GM12878 (cell line): ENCODE measurements around the gene BMP8B. TPM values are rescaled to one million over a fixed set of nuclear protein-coding genes. Genes with fewer than 3 reads are reported as not detected.

ENCODE experiments used
- ATAC-seq: fragments of 200-7000 bp; cut with Tn5 transposase; 3 replicates; pipeline ENCODE4 v1.9.1; 2020; ENCODE audit warnings: mild to moderate bottlenecking, moderate library complexity
- BruUV-seq: library from RNA; stranded (reverse); fragments of 400-500 nt; replicated peaks from 2 replicates; lab custom pipeline; 2021; lab: Mats Ljungman, UMichigan
- CTCF ChIA-PET: fragments of 300-600 bp; sonication (Branson Sonifier 250); formaldehyde crosslinking; extraction: SDS; loops from one replicate; lab custom pipeline; 2021; ENCODE audit warnings: inconsistent platforms; lab: Yijun Ruan, JAX
- POLR2A ChIA-PET: fragments of 350-600 bp; formaldehyde crosslinking; extraction: SDS; loops from one replicate; lab custom pipeline; 2021; ENCODE audit warnings: inconsistent platforms; lab: Charles Lee
- RAD21 ChIA-PET: fragments of 300-600 bp; sonication (Branson Sonifier 250); formaldehyde crosslinking; loops from one replicate; lab custom pipeline; 2023; ENCODE audit warnings: antibody characterized with exemption; ENCODE audit not compliant: unreplicated experiment; lab: Charles Lee
- SMC1A ChIA-PET: fragments of 300-600 bp; sonication (Branson Sonifier 250); formaldehyde crosslinking; loops from one replicate; lab custom pipeline; 2023; ENCODE audit not compliant: unreplicated experiment, uncharacterized antibody; lab: Charles Lee
- DNase-seq: peaks from one replicate; pipeline ENCODE4 v3.0.0-alpha.2; 2011; ENCODE audit warnings: low read depth, low spot score
- FAIRE-seq: peaks from 3 replicates; lab custom pipeline; 2011; peaks lifted over from hg19 to GRCh38; lab: Jason Lieb, UNC
- H2AFZ ChIP-seq: 2 replicates; pipeline ENCODE4 v1.6.0; 2011; ENCODE audit warnings: low read depth, low read length, control low read depth; ENCODE audit not compliant: control insufficient read depth
- H3K27ac ChIP-seq: 2 replicates; pipeline ENCODE4 v1.5.1; 2011; ENCODE audit warnings: control low read depth; ENCODE audit not compliant: control insufficient read depth, insufficient read depth
- H3K27me3 ChIP-seq, 2 experiments: replicated peaks in 1 of 2; 2 replicates each; pipeline versions ENCODE4 v1.6.0 to v1.6.1; 2011; ENCODE audit warnings: low read length in 1 of 2; ENCODE audit not compliant: control insufficient read depth in 2 of 2, insufficient read depth in 2 of 2
- H3K36me3 ChIP-seq, 2 experiments: 2 replicates each; pipeline ENCODE4 v1.5.1; 2011; ENCODE audit warnings: low read length in 1 of 2; ENCODE audit not compliant: control insufficient read depth in 2 of 2, insufficient read depth in 2 of 2
- H3K4me1 ChIP-seq: 2 replicates; pipeline ENCODE4 v1.6.1; 2011; ENCODE audit warnings: mild to moderate bottlenecking, low read length, moderate library complexity, mixed read lengths; ENCODE audit not compliant: control insufficient read depth, insufficient read depth
- H3K4me2 ChIP-seq: 2 replicates; pipeline ENCODE4 v1.6.0; 2011; ENCODE audit warnings: control low read depth; ENCODE audit not compliant: control insufficient read depth, insufficient read depth
- H3K4me3 ChIP-seq: fragments of 200-600 bp; sonication (generic); 2 replicates; pipeline ENCODE4 v1.5.1; 2016
- H3K79me2 ChIP-seq: 2 replicates; pipeline ENCODE4 v1.6.0; 2011; ENCODE audit warnings: low read length; ENCODE audit not compliant: control insufficient read depth, insufficient read depth
- H3K9ac ChIP-seq: 2 replicates; pipeline ENCODE4 v1.8.0; 2011; ENCODE audit warnings: low read length, control low read depth, mixed read lengths; ENCODE audit not compliant: control insufficient read depth, insufficient read depth
- H3K9me3 ChIP-seq: replicated peaks from 3 replicates; pipeline ENCODE4 v1.5.1; 2011; ENCODE audit warnings: mild to moderate bottlenecking, low read length; ENCODE audit not compliant: control insufficient read depth, insufficient read depth
- H4K20me1 ChIP-seq: 2 replicates; pipeline ENCODE4 v1.6.0; 2011; ENCODE audit not compliant: control insufficient read depth, insufficient read depth
- FOXK2 ChIP-seq: fragments of 450-650 bp; IDR thresholded peaks from 2 replicates; pipeline ENCODE4 v1.6.1; 2017; ENCODE audit warnings: mild to moderate bottlenecking, moderate library complexity
- GABPA ChIP-seq: IDR thresholded peaks from 2 replicates; pipeline ENCODE4 v1.6.1; 2014; ENCODE audit warnings: antibody characterized with exemption, low read depth, mild to moderate bottlenecking, inconsistent platforms
- SP1 ChIP-seq: IDR thresholded peaks from one replicate; pipeline ENCODE4 v1.6.1; 2011; ENCODE audit warnings: low read depth, low read length
- TBL1XR1 ChIP-seq: IDR thresholded peaks from 2 replicates; pipeline ENCODE4 v1.6.1; 2012; ENCODE audit warnings: low read depth, low read length, improper control_type of control experiment
- TCF3 ChIP-seq: IDR thresholded peaks from 2 replicates; pipeline ENCODE4 v1.6.1; 2012; ENCODE audit warnings: low read depth, mild to moderate bottlenecking, low read length, borderline replicate concordance; ENCODE audit not compliant: insufficient read depth
- ZNF217 ChIP-seq: fragments of 450-650 bp; IDR thresholded peaks from 2 replicates; pipeline ENCODE4 v1.6.1; 2017; ENCODE audit warnings: antibody characterized with exemption, mild to moderate bottlenecking
- WGBS: methylation state at CpG from one replicate; pipeline ENCODE4 v1.1.6; 2016; ENCODE audit warnings: low lambda C conversion rate; ENCODE audit not compliant: insufficient replicate concordance, insufficient coverage; ENCODE audit errors: missing lambda C conversion rate; 5-methylcytosine and 5-hydroxymethylcytosine counted together
- in situ Hi-C: fragments of 300-500 bp; cut with MboI; formaldehyde crosslinking; loops from 9 replicates; pipeline ENCODE4 v1.14.3; 2018; ENCODE audit warnings: mixed read lengths
- intact Hi-C: fragments of 100-400 bp; cut with micrococcal nuclease; formaldehyde crosslinking; loops from one replicate; pipeline ENCODE4 v1.14.2; 2022; ENCODE audit not compliant: unreplicated experiment
- polyA plus RNA-seq, 11 experiments: library from polyadenylated mRNA; depleted of rRNA in 4 of 11; unstranded in 6 of 11; stranded (reverse) in 5 of 11; fragments of >200 nt; fragmentation: Nextera tagmentation in 4 of 11; fragmentation: Illumina TruSeq in 1 of 11; extraction: Ambion mirVana in 4 of 11; extraction: Trizol in 1 of 11; gene quantifications; 1 replicate in 1 of 11; 2 replicates in 10 of 11; pipeline versions ENCODE4 v1.2.1 to v1.2.3, GENCODE V29; 2011 to 2016; ENCODE audit warnings: inconsistent platforms in 2 of 11, missing spikeins in 2 of 11, low read depth in 1 of 11
- total RNA-seq, 4 experiments: library from RNA; depleted of rRNA in 3 of 4; stranded (reverse); fragments of >200 nt in 3 of 4; fragmentation: Illumina TruSeq in 1 of 4; extraction: Trizol in 1 of 4; gene quantifications; 2 replicates each; pipeline versions ENCODE4 v1.2.1 to v1.2.3, GENCODE V29; 2013 to 2021
- TF ChIP-seq, protein P1 (sequence below): fragments of 450-650 bp; IDR thresholded peaks from 2 replicates; pipeline ENCODE4 v1.6.1; 2018; ENCODE audit warnings: borderline replicate concordance, mild to moderate bottlenecking; ENCODE audit not compliant: partially characterized antibody
- TF ChIP-seq, protein P2 (sequence below): IDR thresholded peaks from 2 replicates; pipeline ENCODE4 v1.6.1; 2012; ENCODE audit warnings: mild to moderate bottlenecking, low read depth, low read length

BMP8B gene
- total and polyA plus RNA-seq, 10 of the 15 experiments (the other 5 are each of a cell fraction or from before 2014, with no cell fraction given): 0.09 to 1.2 (median 0.52) TPM

DNA sequence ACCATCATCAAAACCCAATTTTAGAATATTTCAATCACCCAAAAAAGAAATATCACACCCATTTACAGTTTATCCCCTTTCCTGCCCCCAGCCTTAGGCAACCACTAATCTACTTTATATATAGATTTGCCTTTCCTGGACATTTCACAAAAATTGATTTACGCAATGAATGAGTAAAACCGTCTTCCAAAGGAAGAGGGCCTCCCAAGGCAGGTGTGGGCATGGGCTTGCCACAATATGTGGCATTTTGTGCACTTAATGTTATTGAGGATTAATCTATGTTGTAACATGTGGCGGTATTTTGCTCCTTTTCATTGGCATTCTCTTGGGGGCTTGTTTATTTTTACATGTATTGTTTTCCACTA lies 11.8 kb upstream of the BMP8B start:
- Histone ChIP-seq H4K20me1 (no peaks in the 10 kb centered on the region), H3K27me3 (no peaks in the 10 kb centered on the region), H3K4me1 (peaks cover 6% of the 10 kb centered on the region), H3K9me3 (no peaks in the 10 kb centered on the region), H3K27ac (no peak overlapping the region), H2AFZ (no peak overlapping the region), H3K36me3 (no peaks in the 10 kb centered on the region), H3K9ac (no peak overlapping the region)
- POLR2A ChIA-PET: no interaction called here
- TF ChIP-seq GABPA (no peak), SP1 (no peak), TBL1XR1 (no peak), ZNF217 (no peak), FOXK2 (no peak), TCF3 (no peak)
- TF ChIP-seq, protein P1, sequence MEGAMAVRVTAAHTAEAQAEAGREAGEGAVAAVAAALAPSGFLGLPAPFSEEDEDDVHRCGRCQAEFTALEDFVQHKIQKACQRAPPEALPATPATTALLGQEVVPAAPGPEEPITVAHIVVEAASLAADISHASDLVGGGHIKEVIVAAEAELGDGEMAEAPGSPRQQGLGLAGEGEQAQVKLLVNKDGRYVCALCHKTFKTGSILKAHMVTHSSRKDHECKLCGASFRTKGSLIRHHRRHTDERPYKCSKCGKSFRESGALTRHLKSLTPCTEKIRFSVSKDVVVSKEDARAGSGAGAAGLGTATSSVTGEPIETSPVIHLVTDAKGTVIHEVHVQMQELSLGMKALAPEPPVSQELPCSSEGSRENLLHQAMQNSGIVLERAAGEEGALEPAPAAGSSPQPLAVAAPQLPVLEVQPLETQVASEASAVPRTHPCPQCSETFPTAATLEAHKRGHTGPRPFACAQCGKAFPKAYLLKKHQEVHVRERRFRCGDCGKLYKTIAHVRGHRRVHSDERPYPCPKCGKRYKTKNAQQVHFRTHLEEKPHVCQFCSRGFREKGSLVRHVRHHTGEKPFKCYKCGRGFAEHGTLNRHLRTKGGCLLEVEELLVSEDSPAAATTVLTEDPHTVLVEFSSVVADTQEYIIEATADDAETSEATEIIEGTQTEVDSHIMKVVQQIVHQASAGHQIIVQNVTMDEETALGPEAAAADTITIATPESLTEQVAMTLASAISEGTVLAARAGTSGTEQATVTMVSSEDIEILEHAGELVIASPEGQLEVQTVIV: no peak
- TF ChIP-seq, protein P2, sequence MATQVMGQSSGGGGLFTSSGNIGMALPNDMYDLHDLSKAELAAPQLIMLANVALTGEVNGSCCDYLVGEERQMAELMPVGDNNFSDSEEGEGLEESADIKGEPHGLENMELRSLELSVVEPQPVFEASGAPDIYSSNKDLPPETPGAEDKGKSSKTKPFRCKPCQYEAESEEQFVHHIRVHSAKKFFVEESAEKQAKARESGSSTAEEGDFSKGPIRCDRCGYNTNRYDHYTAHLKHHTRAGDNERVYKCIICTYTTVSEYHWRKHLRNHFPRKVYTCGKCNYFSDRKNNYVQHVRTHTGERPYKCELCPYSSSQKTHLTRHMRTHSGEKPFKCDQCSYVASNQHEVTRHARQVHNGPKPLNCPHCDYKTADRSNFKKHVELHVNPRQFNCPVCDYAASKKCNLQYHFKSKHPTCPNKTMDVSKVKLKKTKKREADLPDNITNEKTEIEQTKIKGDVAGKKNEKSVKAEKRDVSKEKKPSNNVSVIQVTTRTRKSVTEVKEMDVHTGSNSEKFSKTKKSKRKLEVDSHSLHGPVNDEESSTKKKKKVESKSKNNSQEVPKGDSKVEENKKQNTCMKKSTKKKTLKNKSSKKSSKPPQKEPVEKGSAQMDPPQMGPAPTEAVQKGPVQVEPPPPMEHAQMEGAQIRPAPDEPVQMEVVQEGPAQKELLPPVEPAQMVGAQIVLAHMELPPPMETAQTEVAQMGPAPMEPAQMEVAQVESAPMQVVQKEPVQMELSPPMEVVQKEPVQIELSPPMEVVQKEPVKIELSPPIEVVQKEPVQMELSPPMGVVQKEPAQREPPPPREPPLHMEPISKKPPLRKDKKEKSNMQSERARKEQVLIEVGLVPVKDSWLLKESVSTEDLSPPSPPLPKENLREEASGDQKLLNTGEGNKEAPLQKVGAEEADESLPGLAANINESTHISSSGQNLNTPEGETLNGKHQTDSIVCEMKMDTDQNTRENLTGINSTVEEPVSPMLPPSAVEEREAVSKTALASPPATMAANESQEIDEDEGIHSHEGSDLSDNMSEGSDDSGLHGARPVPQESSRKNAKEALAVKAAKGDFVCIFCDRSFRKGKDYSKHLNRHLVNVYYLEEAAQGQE: no peak
- TF ChIP-seq, all 136 proteins: peak for 0
- no peak for ATAC-seq
- ChIA-PET SMC1A (interaction anchor here (0.6 to 1.5 kb wide), 9 partner anchors 16 to 194 kb away, joined by 3 to 4 read pairs (median 3); no protein-coding TSS in a partner anchor), RAD21 (interaction anchor here (0.6 to 3.4 kb wide), 7 partner anchors 11 to 406 kb away, joined by 3 to 9 read pairs (median 4); partner anchors contain the start of genes BMP8B and PPIE), CTCF (interaction anchor here (0.7 to 5.2 kb wide), 24 partner anchors 10 to 278 kb away, joined by 3 to 39 read pairs (median 5); partner anchors contain the start of gene NT5C1A)
- no peak for DNase-seq
- Histone ChIP-seq H3K4me3 (no peak overlapping the region), H3K79me2 (no peaks in the 10 kb centered on the region), H3K4me2 (no peak overlapping the region)
- WGBS: 63% methylated on average over 3 of the region's 3 CpGs
- no peak for FAIRE-seq
- in situ Hi-C loops (no loop called here), intact Hi-C loops (no loop called here)
- BruUV-seq: no TSS peak
